Muscle of arm (tissue), 12 donors: ENCODE results near the gene TBC1D5. TPM values are rescaled to one million over a fixed set of nuclear protein-coding genes. Genes with fewer than 3 reads are reported as not detected.
"Not testable (repeated sequence)": the region's sequence is repeated elsewhere in the genome, so short reads cannot be mapped to it uniquely, and the experiment has no call there.

Experiments used
- DNase-seq: peaks from one replicate; pipeline ENCODE4 v3.0.0-alpha.2; 2013
- polyA plus RNA-seq, 12 donors: library from polyadenylated mRNA; unstranded; fragments of 120-200 nt; gene quantifications; one replicate each; pipeline ENCODE4 v1.2.1, GENCODE V29; 2013; ENCODE audit not compliant: insufficient read length in 12 of 12

Gene TBC1D5
- polyA plus RNA-seq, 12 donors = 26.0 to 38.1 (median 33.3) TPM; not detected in 1

- DNase-seq = peak; percentile 27
These were observed 97.2 kb downstream of the TBC1D5 start for GRCh38 chr3:17645074-17645698.

DNA sequence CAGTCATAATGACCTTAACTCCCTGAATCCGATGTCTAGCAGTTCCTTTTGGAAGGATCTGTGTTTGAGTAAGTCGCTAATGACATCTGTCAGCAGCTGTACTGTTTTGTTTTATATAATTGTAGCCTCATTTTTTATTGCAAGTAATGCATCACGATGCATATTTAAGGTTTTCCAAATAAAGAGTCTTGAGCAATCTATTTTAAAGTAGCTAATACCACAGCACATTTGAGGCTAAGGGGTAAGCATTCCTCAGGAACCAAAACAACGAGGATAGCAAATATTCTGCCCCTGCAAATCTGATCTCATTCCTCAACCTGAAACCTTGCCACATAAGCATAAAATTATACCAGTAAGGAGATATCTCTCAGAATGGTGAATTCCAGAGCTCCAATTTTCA is 98.7 kb downstream of the TBC1D5 start:
- no peak for DNase-seq

DNA sequence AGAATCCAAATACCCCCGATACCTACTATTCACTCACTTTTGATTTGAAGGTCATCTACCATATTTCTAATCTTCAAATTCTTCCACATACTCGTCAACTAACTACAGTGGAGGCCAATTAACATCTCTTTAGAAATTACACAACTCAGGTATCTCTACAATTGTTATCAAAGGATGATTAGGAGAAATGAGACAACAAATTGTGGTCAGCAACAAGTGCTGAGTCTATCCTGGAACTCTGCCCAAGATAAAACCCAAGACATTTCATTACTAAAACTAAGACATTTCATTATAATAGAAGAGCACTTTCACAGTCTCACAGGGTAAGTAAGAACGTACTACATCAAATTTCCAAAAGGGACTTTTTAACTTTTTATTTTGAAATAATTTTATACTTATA is 100.0 kb downstream of the TBC1D5 start:
- no peak for DNase-seq

- DNase-seq = no peak
These were observed 102.0 kb downstream of the TBC1D5 start for GRCh38 chr3:17640466-17640865.

DNA sequence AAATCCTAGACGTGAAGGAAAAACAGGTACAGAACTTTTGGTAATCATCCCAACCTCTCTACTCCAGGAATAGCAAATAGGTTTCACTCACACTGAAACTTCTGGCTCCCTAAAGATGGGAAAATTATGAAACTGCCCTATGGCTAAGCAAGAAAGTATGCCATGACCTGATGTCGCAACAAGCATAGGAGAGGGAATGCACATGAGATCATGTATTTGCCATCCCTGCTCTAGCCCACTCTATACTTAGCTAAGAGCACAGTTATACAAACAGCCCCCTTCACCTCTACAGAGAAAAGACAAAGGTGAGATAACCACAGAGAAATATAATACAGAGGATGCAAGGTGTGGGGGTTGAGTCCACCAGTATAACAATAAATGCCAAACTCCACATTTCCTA is 102.7 kb downstream of the TBC1D5 start:
- no peak for DNase-seq

- no peak for DNase-seq
These were observed 103.2 kb downstream of the TBC1D5 start for GRCh38 chr3:17639257-17639656.

- DNase-seq = no peak
These were observed 104.1 kb downstream of the TBC1D5 start for GRCh38 chr3:17638356-17638755.

- DNase-seq = not testable (repeated sequence)
These were observed 106.8 kb downstream of the TBC1D5 start for GRCh38 chr3:17635675-17636074.

- no peak for DNase-seq
These were observed 107.5 kb downstream of the TBC1D5 start for GRCh38 chr3:17634964-17635363.

GRCh38 chr3:17634201-17634600 is 108.2 kb downstream of the TBC1D5 start:
- no peak for DNase-seq

DNA sequence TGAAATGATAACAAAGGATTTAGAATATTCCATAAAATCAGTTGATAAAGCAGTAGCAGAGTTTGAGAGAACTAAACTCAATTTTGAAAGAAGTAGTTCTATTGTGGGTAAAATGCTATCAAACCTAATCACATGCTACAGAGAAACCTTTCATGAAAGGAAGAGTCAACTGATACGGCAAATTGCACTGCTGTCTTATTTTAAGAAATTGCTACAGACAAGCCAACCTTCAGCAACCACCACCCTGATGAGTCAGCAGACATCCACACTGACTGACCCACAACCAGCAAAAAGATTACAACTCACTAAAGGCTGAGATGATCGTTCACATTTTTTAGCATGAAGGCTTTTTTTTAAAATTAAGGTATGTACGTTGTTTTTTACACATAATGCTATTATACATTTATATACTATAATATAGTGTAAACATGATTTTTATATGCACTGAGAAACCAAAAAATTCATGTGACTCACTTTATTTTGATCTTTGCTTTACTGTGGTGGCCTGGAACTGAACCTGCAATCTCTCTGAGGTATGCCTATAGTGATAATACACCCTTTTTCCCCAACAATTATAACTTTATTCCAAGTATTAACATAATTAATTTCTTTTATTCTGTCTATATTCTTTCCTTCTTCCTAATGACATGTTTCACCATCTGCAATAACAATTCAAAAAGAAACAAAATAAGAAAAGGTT is 109.9 kb downstream of the TBC1D5 start:
- DNase-seq = no peak

- no peak for DNase-seq
These were observed 110.8 kb downstream of the TBC1D5 start for GRCh38 chr3:17631609-17632008.

GRCh38 chr3:17629400-17629799 is 113.0 kb downstream of the TBC1D5 start:
- no peak for DNase-seq

DNA sequence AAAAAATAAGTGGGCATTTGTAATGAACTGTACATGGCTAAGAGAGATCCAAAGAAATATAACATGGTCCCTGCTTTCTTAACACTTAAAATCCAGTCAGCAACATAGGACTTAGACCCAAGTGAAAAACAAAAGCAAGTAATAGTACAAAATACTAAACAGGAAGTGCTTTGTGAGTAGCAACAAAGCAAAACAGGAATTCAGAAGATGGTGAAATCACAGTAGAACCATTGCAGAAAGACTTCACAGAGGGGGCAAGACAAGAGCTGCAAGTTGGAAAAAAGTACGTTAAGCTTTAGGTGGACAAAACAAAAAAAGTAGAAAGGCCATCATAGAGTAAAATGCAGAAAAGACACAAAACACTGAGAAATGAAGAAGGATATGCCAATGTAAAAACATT is 116.0 kb downstream of the TBC1D5 start:
- DNase-seq = no peak

GRCh38 chr3:17625133-17625532 is 117.3 kb downstream of the TBC1D5 start:
- no peak for DNase-seq

DNA sequence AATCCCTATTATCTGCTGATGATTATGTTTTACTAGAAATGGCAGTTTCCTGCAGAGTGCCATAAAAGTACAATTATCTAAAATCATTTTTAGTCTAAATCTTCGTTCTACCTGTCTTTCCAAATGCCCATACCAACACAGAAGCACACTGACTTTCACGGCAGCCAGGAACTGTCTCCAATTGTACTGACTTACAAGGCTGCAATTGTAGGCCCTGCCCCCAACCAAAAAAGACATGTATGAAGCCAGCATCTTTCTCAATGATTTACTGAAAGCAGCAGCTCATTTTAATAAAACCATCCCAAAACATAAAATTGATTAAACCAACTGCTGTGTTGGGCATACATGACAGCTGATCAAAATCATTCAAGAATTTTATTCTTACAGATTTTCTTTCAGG is 119.0 kb downstream of the TBC1D5 start:
- no peak for DNase-seq

GRCh38 chr3:17619968-17620367 is 122.5 kb downstream of the TBC1D5 start:
- DNase-seq = no peak

GRCh38 chr3:17613017-17613416 is 129.4 kb downstream of the TBC1D5 start:
- not testable (repeated sequence) for DNase-seq

DNA sequence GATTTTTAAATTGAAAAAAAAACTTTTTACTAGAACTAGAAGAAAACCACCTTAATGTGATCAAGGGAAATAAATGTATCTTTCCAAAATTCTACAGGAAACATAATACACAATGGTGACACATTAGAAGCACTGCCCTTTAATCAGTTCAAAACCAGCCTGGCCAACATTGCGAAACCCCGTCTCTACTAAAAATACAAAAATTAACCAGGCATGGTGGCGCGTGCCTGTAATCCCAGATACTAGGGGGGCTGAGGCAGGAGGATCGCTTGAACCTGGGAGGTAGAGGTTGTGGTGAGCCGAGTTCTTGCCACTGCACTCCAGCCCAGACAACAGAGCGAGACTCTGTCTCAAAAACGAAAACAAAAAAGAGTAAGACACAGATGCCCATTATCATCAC is 134.5 kb downstream of the TBC1D5 start:
- DNase-seq = no peak

DNA sequence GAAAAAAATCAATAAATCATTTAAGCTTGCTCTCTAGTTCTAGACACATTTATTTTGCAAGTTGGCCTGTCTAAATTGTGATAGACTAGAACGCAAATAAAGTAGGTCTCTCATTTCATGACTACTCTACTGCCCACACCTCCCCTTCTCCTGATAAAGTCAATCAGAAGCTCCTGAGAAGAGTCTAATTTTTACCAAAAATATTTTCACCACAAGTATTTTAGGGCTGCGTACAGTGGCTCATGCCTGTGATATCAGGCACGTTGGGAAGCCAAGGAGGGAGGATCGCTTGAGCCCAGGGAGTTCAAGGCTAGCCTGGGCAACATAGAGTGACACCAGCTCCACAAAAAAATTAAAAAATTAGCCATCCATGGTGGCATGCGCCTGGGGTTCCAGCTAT is 136.5 kb downstream of the TBC1D5 start:
- no peak for DNase-seq

GRCh38 chr3:17605032-17605431 is 137.4 kb downstream of the TBC1D5 start:
- no peak for DNase-seq

DNA sequence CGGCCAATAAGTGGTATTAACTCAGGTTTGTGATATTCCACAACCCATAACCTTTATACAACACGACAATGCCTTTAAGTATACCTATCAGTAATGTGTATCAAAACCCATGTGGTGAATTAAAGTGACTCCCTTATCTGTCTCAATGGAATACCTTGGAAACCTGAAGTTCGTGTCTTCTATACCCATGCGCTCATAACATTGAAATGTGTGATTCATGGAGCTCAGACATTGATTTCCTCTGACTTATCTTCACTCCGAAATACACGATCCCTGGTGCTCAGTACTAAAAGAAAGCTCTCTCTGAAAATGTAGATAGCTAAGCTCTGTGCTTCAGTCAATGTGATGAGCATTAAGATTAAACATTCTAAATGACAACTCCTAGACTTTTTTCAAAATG is 140.3 kb downstream of the TBC1D5 start:
- no peak for DNase-seq

- no peak for DNase-seq
These were observed 149.5 kb downstream of the TBC1D5 start for GRCh38 chr3:17592956-17593355.

DNA sequence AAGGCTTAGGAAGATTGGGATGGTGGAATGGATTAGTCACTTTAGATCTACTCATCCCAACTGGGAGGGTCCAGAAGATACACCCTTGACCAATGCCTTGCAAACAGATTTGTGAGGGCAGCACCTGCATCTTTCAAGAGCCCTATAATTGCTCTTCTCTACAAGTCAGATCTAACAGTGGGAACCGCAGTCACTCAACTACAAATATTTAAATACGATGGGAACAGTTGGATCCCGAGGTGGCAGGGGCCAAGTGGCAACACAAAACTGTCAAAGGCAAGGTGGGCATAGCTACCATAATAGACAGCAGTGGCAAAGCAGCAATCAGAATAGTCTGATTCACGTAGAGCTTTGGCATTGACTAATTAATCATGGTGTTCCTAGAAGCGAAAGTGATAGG is 152.0 kb downstream of the TBC1D5 start:
- DNase-seq = no peak
